HG03354 (cell line): Measurements from ENCODE around the gene CAPRIN2.

Experiments used
- ATAC-seq: cut with Tn5 transposase; IDR thresholded peaks from one replicate; pipeline ENCODE4 v1.9.1; 2021; ENCODE audit warnings: mild to moderate bottlenecking; ENCODE audit not compliant: unreplicated experiment, poor library complexity, severe bottlenecking

Gene CAPRIN2, protein sequence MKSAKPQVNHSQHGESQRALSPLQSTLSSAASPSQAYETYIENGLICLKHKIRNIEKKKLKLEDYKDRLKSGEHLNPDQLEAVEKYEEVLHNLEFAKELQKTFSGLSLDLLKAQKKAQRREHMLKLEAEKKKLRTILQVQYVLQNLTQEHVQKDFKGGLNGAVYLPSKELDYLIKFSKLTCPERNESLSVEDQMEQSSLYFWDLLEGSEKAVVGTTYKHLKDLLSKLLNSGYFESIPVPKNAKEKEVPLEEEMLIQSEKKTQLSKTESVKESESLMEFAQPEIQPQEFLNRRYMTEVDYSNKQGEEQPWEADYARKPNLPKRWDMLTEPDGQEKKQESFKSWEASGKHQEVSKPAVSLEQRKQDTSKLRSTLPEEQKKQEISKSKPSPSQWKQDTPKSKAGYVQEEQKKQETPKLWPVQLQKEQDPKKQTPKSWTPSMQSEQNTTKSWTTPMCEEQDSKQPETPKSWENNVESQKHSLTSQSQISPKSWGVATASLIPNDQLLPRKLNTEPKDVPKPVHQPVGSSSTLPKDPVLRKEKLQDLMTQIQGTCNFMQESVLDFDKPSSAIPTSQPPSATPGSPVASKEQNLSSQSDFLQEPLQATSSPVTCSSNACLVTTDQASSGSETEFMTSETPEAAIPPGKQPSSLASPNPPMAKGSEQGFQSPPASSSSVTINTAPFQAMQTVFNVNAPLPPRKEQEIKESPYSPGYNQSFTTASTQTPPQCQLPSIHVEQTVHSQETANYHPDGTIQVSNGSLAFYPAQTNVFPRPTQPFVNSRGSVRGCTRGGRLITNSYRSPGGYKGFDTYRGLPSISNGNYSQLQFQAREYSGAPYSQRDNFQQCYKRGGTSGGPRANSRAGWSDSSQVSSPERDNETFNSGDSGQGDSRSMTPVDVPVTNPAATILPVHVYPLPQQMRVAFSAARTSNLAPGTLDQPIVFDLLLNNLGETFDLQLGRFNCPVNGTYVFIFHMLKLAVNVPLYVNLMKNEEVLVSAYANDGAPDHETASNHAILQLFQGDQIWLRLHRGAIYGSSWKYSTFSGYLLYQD

DNA sequence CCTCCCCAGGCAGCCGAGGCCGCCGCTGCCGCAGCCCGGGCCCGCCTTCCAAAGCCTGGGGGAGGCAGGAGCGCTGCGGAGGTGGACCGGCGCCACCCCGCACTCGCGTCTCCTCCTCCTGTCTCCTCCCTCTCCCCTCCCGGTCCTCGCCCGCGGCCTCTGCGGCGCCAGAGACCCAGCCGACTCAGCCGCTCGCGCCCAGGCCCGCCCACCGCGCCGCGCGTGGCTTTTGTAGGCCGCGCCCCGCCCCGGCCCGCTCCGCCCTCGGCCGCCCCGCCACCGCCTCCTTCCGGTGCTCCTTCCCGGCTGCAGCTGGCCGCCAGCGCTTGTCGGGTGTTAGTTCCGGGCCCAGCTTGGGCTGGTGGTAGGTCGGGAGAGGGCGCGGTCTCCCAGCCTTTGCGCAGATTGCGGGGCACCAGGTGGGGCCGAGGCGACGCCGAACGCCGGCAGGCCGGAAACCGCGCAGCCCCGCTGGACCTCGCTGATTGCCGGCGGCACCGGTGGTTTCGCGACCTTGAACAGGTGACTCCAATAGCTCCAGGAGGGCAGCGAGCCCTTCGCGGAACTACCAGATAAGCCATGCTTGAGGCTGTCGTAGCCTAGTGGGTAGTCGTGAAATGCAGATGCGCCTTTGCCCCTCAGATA, at the start of gene CAPRIN2:
Gene CAPRIN2 (minus strand): TSS at position 202 of the 645 bp plus-strand sequence. CDS start 1,431 bp downstream, outside the sequence.
- peak; percentile 92 for ATAC-seq

DNA sequence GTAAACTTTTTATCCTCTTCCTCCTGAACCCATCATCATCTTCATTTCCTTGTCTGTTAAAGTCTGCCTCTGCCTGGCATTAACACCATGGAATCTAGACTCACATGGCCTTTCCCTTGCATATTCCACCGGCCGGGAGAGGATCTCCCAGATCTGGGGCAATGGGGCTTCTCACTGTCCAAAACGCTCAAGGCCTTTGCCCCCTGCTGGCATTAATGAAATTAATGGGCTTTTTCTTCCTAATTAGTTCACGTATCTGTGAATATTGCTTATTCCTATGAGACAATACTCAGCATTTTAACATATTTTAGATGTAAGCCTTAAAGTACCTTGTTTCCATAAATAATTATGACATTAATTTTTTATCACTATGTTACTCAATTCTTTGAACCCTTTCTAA, 42.9 kb upstream of the CAPRIN2 start:
- ATAC-seq: no peak

DNA sequence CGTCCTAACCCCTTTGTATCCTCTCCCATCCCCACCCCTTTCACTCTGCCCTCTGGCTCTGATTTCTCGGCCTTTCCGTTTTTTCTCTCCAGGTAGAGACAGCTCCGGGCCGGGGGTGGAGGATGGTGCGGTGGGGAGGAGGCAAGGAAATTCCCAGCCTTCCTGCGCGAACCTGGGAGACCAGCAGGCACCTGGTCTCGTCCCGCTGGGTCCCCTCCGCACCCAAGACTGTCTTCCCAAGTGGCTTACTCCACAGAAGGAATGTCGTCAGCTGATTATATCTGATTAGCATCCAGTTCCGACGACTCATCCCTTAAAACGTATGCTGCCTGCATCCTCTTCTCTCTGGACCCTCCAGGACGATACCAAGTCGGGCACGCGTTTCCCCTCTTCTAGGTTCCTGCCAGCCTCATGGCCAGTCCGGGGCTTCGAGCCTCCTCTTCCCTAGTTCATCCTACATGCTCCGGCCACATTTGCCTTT, 42.2 kb upstream of the CAPRIN2 start:
- no peak for ATAC-seq

DNA sequence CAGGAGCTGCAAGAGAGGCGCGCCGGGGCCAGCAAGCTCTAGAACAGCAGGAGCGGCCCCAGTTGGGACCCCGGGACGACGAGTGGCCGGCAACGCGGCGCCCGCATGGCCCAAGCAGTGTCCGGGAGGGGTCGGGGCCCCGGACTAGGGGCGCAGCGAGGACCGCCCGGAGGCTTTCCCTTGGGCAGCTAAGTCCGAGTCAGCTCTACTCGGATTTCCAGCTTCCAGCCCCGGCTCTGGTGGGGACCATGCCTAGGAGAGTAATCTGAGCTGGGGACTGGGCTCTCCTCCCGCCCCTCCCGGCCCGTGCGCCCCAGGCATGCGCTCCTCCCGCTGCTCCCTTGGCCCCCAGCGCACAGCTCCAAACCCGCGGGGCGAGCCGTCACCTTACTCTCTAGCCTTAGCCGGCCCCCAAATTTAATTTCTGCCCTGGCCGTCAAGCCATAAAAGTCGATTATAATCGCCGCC, 41.6 kb upstream of the CAPRIN2 start:
- ATAC-seq: peak; percentile 21

DNA sequence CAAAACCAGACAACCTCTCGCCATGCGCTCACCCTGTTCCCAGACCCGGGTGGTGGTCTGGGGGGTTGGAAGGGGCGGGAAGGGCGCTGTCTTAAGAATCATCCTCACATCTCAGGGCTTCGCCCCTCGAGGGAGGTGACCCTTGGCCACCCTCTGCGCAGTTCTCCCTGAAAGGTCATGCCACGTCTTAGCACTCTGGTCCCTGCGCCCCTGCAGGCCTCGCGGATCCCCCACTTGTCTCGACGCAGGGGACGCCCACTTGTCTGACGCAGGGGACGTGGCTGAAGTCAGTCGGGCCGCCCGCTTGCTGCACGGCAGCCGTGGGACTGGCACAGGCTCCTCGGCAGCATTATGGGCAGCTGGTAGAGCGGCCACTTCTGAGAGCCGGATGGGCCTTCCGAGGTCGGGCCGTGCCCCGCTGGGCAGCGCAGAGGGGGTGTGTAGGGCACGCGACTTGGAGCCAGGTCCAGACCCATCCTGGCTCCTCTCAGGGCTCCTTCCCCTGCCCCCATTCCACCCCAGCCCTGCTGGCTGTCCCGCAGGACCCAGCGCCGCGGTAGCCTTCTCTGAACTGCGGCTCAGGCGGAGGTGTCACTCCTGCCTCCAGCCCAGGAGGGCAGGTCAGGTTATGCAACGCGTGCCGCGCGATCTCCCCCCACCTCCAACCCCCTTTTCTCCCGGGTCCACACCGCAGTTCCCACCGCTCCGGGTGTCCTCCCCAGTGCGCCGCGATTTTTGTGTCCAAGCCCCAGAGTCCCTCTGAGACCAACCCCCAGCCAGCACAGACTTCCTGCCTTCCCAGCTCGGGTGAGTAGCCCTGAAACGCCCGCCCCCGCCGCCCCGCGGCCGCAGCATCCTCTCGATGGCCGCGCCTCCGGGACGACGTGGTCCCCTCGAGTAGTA, 40.9 kb upstream of the CAPRIN2 start:
- peak; percentile 90 for ATAC-seq

DNA sequence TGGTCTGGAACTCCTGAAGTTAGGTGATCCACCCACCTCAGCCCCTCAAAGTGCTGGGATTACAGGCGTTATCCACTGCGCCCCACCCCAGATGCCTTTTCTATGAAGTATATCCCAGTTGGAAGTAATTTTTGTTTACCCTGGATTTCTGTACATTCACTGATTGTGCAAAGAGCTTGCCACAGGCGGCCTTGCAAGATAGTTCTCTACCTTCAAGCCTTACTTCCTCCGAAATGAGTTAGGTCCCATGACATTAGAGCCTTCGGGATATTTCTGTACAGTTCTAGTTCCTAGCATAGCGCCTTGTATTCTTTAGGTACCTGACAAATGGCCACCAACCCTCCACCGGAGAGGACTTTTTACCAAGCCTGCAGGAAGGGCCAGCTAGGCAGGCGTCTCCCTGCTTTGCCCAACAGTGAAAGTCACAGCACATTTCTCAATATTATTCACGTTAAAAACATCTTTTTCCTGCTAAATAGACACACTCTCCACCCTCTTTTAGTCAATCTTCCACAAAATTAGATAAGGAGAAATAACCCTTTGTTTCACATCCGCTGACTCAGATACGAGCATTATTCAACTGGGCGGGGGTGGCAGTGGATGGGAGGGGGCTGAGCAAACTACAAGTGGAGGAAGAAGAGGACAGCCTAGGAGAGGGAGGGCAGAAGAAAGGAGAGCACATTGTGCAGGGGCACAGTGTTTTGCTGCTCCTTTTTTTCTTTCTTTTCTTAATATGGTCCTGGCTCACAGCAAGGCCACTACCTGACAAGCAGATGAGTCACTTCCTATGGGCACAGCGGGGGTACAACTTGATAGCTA, 40.0 kb upstream of the CAPRIN2 start:
- no peak for ATAC-seq

DNA sequence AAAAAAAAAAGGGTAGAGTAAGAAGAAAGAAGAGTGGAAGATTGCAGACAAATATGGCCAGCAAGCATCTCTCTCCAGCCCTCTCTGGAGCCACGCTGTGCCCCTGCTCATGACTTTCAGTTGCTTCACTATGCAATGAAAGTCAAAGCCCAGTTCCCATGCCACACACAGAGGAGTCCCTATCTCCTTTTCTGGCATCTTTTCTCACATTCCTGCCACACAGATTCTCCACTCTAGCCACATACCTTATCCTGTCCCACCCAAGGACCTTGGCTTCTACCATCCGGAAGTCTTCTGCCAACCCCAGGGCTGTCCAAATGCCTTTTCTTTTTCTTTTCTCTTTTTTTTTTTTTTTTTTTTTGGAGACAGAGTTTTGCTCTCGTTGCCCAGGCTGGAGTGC, 39.3 kb upstream of the CAPRIN2 start:
- no peak for ATAC-seq

DNA sequence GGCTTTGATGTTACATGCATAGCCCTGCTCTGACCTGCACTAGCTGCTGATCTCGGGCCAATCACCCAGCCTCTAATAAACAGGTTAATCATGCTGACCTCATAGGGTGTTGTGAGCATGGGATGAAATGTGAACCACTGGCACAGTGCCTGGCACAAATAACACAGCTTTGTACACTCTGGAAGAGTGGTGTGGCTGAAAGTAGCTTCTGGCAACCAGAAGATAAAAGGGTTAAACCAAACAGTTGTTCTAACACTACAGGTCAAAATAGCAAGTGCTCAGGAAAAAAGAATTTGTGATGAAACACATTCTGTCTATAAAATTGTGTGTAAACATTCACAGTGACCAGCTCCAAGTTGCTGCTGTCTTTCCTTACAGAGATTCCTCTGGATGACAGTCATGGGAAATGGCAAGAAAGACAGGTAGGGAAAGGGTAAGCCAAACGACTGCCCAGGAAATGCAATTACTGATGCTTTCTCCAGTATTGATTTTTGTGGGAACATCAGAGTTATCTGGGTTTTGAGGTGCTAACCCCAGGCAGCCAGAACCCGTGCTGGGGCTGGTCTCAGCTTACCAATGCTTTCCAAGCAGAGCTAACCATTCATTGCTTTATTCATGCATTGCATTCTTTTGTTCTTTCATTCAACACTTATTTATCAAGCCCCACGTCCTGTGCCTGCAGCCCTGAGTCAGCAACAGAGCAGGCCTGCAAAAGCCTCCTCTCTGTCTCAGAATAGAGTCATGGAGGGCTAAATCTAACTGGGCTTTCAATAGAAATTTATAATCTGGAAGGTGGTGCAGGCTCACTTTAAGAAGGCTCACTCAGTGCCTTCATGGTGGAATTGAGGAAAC, 38.1 kb upstream of the CAPRIN2 start:
- ATAC-seq: no peak

DNA sequence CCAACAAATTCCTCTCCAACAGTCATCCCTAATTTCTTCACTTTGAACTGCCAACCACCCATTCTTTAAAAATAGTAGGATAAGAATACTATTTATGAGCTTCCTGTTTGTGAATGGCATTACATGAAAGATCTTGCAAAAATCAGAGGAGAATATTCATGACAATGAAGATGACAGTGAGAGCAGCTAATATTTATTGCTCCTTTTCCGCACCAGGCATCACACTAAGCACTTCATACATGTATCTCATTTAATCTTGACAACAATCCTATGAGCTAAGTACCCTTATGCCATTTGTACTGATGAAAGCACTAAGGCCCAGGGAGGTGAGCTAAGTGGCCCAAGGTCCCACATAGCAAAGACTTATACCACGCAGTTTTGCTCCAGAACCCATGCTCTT, 37.3 kb upstream of the CAPRIN2 start:
- no peak for ATAC-seq

DNA sequence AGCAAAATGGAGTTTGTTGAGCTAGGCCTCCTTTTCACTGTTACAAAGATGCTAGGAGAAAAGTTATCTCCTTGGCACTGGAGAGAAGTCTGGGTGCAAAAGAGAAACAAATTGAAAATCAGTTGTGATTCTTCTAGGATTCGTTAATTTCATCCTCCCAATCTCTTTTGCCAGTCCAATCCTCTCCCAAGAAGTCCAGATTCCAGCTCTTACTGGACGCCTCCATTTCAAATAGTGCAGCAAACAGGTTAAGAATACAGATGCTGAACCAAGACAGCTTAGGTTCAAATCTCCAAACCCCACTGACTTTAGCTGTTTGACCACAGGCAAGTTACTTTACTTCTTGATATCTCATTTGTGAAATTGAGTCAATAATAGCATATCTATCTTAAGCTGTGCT, 34.0 kb upstream of the CAPRIN2 start:
- ATAC-seq: no peak

DNA sequence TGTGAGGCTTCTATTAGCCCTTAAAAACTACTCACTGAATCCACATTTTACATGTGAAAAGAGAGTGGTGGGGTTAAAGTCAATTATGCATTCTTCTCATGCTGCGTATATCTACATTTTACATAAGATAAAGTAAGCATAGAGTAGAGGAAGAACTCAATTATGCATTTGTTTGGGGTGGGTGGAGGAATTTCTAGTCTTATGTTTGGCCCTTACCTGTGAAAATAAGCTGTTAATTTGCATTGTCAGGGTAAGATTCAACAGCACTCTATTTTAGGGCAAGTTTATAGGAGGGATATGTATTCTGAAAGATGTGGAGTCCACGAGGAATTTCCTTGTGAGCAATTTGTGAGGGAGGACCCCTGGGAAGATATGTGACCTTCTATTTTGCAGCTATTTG, 30.9 kb upstream of the CAPRIN2 start:
- ATAC-seq: no peak

DNA sequence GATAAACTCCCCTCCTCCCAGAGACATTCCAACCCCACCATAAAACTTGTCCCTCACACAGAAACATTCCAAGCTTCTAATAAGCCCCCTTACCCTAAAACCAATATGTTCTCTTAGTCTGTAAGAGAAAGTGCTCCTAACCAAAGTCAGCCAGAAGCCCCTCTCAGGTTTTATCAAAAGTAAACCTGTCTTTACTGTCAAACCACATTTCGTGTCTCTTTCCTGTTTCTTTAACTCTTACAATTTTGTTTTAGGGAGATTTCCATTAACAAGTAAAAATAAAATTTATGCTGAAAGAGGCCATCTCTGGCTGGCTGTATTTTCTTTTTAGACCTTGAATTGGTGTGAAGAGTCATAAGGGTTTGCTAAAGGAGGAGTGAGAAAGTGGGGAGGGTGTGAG, 29.8 kb upstream of the CAPRIN2 start:
- no peak for ATAC-seq

DNA sequence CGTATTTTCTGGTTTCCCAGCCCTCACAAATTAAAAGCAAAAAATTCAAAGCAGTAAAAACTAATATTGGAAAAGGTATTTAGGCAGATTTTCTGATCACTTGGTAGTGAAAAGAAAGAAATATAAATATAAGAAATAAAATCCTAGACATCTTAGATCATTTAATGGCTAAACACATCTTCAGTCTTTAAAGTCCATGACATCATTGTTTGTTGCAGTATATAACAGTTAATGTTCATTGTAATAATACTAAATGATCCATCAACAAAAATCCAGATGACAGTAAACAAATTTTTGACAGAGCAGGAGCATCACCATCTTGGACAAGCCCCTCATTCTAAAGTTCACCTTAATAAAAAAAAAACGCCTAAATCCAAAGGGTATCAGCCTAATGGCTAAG, 29.2 kb upstream of the CAPRIN2 start:
- no peak for ATAC-seq

DNA sequence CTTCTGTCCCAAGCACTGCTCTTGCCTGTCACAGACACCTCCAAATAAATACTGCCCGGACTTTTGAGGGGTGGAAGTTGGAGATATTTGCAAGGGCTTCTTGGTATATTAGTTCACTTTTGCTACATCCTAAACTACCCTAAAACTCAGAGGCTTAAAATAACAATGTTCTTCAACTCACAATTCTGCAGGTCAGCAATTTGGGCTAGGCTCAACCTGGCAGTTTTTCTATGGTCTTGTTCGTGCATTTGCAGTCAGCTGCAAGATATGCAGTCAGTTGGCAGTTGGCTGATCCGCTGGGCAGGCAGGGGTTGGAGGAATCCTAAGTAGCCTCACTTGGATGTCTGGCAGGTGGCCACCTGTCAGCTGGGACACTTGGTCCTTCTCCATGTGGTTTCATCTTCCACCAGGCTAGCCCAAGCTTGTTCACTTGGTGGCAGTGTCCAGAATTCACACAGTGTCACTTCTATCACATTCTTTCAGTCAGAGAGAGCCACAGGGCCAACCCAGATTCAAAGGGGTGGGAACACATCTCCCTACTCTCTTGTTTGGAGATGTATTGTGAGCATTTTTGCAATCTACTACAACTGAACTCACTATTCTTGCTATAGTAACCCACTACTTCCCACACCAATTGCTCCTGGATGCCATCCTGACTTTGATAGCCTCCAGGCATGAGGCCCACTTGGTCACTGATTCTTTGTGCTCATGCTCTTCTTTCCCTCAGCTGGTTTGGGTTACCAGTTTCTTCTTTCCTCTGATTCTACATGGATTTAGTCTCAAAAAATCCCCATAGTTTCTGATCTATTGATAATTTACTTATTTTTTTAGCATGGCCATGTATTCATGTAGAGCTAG, 27.8 kb upstream of the CAPRIN2 start:
- no peak for ATAC-seq

DNA sequence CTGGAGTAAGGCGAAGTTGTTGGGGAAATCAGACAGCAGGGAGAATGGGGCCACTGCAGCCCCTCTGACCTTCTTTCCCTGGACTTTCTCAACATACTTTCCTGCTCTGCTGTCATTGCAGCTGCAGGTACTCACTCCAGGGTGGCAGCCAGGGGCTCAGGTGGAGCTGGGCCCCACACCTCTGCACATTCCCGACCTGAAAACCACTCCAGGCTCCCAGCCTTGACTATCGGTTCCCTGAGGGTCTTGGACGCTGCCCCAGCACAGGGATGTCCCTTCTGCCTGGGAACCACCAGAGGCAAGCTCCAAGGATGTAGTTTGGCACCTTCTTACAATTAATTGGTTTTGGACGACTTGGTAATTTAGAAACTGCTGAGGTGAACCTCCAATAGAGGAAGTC, 24.8 kb upstream of the CAPRIN2 start:
- ATAC-seq: no peak

DNA sequence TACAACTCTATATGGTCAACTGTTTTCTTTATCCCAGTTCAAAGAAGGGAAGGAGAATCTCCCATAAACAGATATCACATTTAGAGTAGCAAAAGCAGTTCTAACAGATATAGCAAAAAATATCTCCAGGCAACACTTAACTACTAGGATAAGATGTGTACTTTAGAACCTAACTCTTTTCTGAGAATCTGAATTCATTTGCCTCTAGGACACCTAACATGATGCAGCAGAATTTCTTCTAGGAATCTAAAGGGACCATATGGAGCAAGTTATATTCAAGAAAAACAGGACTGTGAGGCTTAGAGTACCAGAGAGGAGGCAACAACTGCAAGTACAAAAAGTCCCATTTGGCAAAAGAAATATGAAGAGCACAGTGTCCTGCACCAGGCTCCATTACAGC, 24.4 kb upstream of the CAPRIN2 start:
- ATAC-seq: no peak
